Gastrocnemius medialis (tissue), 4 donors: ENCODE data around the gene IGF1R.

Experiments
- POLR2A ChIP-seq, 2 donors: fragments of 450-650 bp; IDR thresholded peaks; one replicate each; pipeline ENCODE4 v1.6.1; 2017; ENCODE audit warnings: antibody characterized with exemption in 2 of 2, mild to moderate bottlenecking in 2 of 2, moderate library complexity in 2 of 2
- TF ChIP-seq, protein P1 (sequence below), 5 experiments: fragments of 450-650 bp in 3 of 5; fragments of 200-600 bp in 2 of 5; sonication (generic) in 2 of 5; IDR thresholded peaks in 4 of 5; conservative IDR thresholded peaks in 1 of 5; 1 replicate in 4 of 5; 2 replicates in 1 of 5; pipeline ENCODE4 v1.5.1; 2016 to 2019; ENCODE audit warnings: antibody characterized with exemption in 5 of 5, mild to moderate bottlenecking in 3 of 5, moderate library complexity in 3 of 5

DNA sequence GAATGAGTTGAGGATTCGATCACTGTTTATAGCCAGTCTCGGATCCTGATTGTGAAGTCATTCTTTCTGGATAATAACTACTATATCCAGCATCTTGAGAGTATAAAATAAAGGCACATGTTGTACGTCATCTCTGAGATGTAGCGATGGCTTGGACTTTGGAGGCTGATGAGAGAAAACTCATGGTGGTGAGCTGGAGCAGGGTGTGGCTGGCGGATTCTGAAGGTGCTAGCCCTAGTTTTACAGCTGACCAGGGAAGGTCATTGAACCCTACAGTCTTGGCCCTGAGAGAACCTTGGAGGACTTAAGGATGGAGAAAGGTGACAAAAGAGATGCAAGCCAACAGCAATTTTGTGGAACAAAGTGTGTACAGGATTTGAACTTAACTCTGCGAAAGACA is 153.8 kb downstream of the IGF1R start:
- no peak for TF ChIP-seq POLR2A (IDR thresholded peaks at IDR 0.05)
- TF ChIP-seq, protein P1, sequence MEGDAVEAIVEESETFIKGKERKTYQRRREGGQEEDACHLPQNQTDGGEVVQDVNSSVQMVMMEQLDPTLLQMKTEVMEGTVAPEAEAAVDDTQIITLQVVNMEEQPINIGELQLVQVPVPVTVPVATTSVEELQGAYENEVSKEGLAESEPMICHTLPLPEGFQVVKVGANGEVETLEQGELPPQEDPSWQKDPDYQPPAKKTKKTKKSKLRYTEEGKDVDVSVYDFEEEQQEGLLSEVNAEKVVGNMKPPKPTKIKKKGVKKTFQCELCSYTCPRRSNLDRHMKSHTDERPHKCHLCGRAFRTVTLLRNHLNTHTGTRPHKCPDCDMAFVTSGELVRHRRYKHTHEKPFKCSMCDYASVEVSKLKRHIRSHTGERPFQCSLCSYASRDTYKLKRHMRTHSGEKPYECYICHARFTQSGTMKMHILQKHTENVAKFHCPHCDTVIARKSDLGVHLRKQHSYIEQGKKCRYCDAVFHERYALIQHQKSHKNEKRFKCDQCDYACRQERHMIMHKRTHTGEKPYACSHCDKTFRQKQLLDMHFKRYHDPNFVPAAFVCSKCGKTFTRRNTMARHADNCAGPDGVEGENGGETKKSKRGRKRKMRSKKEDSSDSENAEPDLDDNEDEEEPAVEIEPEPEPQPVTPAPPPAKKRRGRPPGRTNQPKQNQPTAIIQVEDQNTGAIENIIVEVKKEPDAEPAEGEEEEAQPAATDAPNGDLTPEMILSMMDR (IDR thresholded peaks at IDR 0.05 in 4 of 5, conservative IDR thresholded peaks at IDR 0.05 in 1 of 5) = no peak
